ENCODE measurements around the gene HLA-F. TPM values are rescaled to one million over a fixed set of nuclear protein-coding genes. Genes with fewer than 3 reads are reported as not detected.

Gene HLA-F
- total and polyA plus RNA-seq, 2 experiments from 2014 or later, result 0.43 to 0.93 TPM

DNA sequence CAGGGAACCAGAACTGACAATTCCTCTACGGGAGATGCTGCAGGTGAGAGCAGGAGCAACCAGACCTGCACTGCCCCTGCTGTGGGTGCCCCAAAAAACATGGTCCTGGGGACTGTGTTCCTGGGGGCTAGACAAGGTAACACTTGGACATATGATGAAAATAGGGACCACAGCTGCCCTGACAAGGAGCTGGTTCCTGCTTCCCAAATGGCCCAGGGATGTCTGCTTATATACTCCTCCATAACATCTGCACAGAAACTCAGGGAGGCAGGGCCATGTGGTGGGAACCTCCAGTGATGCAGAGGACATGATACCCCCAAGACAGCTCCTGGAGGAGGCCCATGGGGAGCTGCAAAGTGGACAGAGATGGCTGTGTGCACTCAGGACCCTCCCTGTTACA is 19.8 kb downstream of the HLA-F start:
- TF ChIP-seq EZH2 (IDR thresholded peaks at IDR 0.05; ENCODE audit: insufficient read depth, poor library complexity, severe bottlenecking), result no peak
- no peak for TF ChIP-seq EZH2phosphoT487 (IDR thresholded peaks at IDR 0.05; ENCODE audit: insufficient read depth, low read depth)
- no peak overlapping the region for H3K27ac ChIP-seq
- 54 to 55% methylated on average over 1 of the region's 1 CpG for WGBS, 2 experiments (ENCODE audit: low coverage in 1 of 2, low lambda C conversion rate in 2 of 2, missing lambda C conversion rate in 2 of 2)
- H2AFZ ChIP-seq, result no peak overlapping the region
- no peaks in the 10 kb centered on the region for H3K9me2 ChIP-seq (ENCODE audit: insufficient read depth)
- in situ Hi-C loops (cut with MboI), result loop anchor here (25.0 kb wide), 1 partner anchor 269 kb away; no protein-coding TSS in a partner anchor
- H3K36me3 ChIP-seq (ENCODE audit: low read depth), result no peaks in the 10 kb centered on the region
- H3K27me3 ChIP-seq (replicated peaks; ENCODE audit: insufficient read depth), result no peaks in the 10 kb centered on the region
- no peak overlapping the region for H3K9ac ChIP-seq
- no peaks in the 10 kb centered on the region for H3K9me3 ChIP-seq (ENCODE audit: low read depth)
- H3K4me2 ChIP-seq (ENCODE audit: unreplicated experiment), result no peak overlapping the region
- DNase-seq, result no peak
- no peaks in the 10 kb centered on the region for H3K79me2 ChIP-seq (ENCODE audit: insufficient read depth)
- H3K4me1 ChIP-seq (ENCODE audit: insufficient read depth), result no peaks in the 10 kb centered on the region
- no peaks in the 10 kb centered on the region for H3F3A ChIP-seq (ENCODE audit: insufficient read depth)
- no peak overlapping the region for H3K4me3 ChIP-seq
- no peaks in the 10 kb centered on the region for H4K20me1 ChIP-seq (ENCODE audit: insufficient read depth)

DNA sequence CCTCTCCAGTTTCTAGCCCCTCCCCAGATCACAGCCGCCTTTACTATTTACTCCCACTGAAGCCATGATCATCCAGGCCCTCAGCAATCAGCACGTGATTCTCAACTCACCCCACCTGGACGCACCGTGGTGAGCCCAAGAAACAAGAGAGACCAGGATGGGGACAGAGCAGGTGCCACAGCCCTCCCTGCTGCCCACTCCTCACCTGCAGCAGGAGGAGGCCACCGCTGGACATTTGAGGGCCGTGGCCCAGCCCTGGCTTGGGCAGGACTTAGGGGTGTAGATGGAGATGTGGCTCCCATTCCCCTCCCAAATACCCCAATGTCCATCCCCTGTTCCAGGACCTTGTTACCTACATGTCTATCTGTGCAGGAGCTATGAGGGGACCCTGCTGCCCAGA is 20.3 kb downstream of the HLA-F start:
- DNase-seq, result no peak
- Histone ChIP-seq H3K79me2 (ENCODE audit: insufficient read depth) (no peaks in the 10 kb centered on the region), H3K9me3 (ENCODE audit: low read depth) (no peaks in the 10 kb centered on the region), H3K9ac (no peak overlapping the region), H3K9me2 (ENCODE audit: insufficient read depth) (no peaks in the 10 kb centered on the region), H3K36me3 (ENCODE audit: low read depth) (no peaks in the 10 kb centered on the region), H4K20me1 (ENCODE audit: insufficient read depth) (no peaks in the 10 kb centered on the region), H3K4me1 (ENCODE audit: insufficient read depth) (no peaks in the 10 kb centered on the region), H3K4me3 (no peak overlapping the region), H3F3A (ENCODE audit: insufficient read depth) (no peaks in the 10 kb centered on the region), H3K27ac (no peak overlapping the region), H3K4me2 (ENCODE audit: unreplicated experiment) (no peak overlapping the region), H3K27me3 (replicated peaks; ENCODE audit: insufficient read depth) (no peaks in the 10 kb centered on the region), H2AFZ (no peak overlapping the region)
- no peak for TF ChIP-seq EZH2phosphoT487 (IDR thresholded peaks at IDR 0.05; ENCODE audit: insufficient read depth, low read depth)
- in situ Hi-C loops (cut with MboI), result loop anchor here (25.0 kb wide), 1 partner anchor 269 kb away; no protein-coding TSS in a partner anchor
- WGBS, 2 experiments (ENCODE audit: low coverage in 1 of 2, low lambda C conversion rate in 2 of 2, missing lambda C conversion rate in 2 of 2), result 81 to 95% methylated on average over 5 to 6 of the region's 6 CpGs

DNA sequence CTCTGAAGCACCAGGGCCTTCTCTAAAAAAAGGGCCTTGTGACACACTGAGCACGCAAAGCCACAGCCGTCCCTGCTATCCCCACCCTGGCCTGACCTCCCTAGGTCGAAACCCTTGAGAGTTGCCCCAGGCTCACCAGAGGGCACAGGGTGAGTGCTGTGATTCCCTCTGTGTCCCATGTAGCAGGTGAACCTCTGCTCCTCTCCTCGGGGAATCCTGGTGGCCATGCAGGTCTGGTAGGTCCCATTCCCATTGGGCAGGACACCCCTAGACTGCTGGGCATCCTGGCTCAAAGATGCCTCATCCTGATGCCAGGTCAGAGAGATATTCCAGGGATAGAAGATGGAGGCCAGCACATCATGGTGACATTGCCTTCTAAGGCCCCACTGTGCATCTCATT is 20.9 kb downstream of the HLA-F start:
- in situ Hi-C loops (cut with MboI), result loop anchor here (25.0 kb wide), 1 partner anchor 268 kb away; no protein-coding TSS in a partner anchor

DNA sequence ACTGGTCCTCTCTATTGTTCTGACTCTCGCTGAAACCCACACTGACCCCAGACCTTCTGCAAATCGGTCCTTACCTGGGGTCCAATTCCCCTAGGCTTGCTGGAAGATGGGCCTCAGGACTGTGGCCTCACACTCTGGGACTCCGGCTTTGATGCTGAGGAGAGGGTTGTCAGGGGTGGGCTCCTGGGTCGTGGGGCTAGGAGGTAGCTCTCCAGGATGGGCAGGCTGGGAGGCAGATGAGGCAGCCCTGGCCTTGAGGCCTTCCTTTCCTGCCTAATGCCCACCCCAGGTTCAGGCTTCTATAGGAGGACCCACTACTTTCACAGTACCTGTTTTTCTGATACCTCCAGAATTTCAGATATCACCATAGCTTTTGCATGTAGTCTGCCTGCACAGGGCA is 21.4 kb downstream of the HLA-F start:
- no peak for TF ChIP-seq EZH2phosphoT487 (IDR thresholded peaks at IDR 0.05; ENCODE audit: insufficient read depth, low read depth)
- no peak for TF ChIP-seq EZH2 (IDR thresholded peaks at IDR 0.05; ENCODE audit: insufficient read depth, poor library complexity, severe bottlenecking)
- no peak overlapping the region for H3K27ac ChIP-seq
- no peak for DNase-seq
- H3K4me1 ChIP-seq (ENCODE audit: insufficient read depth), result no peaks in the 10 kb centered on the region
- H3K4me3 ChIP-seq, result no peak overlapping the region
- 74 to 78% methylated on average over 4 of the region's 4 CpGs for WGBS, 2 experiments (ENCODE audit: low coverage in 1 of 2, low lambda C conversion rate in 2 of 2, missing lambda C conversion rate in 2 of 2)
- H4K20me1 ChIP-seq (ENCODE audit: insufficient read depth), result no peaks in the 10 kb centered on the region
- H3K36me3 ChIP-seq (ENCODE audit: low read depth), result no peaks in the 10 kb centered on the region
- H3K9me2 ChIP-seq (ENCODE audit: insufficient read depth), result no peaks in the 10 kb centered on the region
- no peaks in the 10 kb centered on the region for H3K27me3 ChIP-seq (replicated peaks; ENCODE audit: insufficient read depth)
- H2AFZ ChIP-seq, result no peak overlapping the region
- in situ Hi-C loops (cut with MboI), result loop anchor here (25.0 kb wide), 1 partner anchor 268 kb away; no protein-coding TSS in a partner anchor
- H3K9ac ChIP-seq, result no peak overlapping the region
- no peaks in the 10 kb centered on the region for H3K9me3 ChIP-seq (ENCODE audit: low read depth)
- H3F3A ChIP-seq (ENCODE audit: insufficient read depth), result no peaks in the 10 kb centered on the region
- no peaks in the 10 kb centered on the region for H3K79me2 ChIP-seq (ENCODE audit: insufficient read depth)
- no peak overlapping the region for H3K4me2 ChIP-seq (ENCODE audit: unreplicated experiment)

More for the DNA sequence above, 20.9 kb downstream of the HLA-F start:
- no peaks in the 10 kb centered on the region for H4K20me1 ChIP-seq (ENCODE audit: insufficient read depth)
- no peak overlapping the region for H3K27ac ChIP-seq
- no peak overlapping the region for H3K4me3 ChIP-seq
- DNase-seq, result no peak
- H3K36me3 ChIP-seq (ENCODE audit: low read depth), result no peaks in the 10 kb centered on the region
- H3K9me3 ChIP-seq (ENCODE audit: low read depth), result no peaks in the 10 kb centered on the region
- TF ChIP-seq EZH2phosphoT487 (IDR thresholded peaks at IDR 0.05; ENCODE audit: insufficient read depth, low read depth) (no peak), EZH2 (IDR thresholded peaks at IDR 0.05; ENCODE audit: insufficient read depth, poor library complexity, severe bottlenecking) (no peak)
- H2AFZ ChIP-seq, result no peak overlapping the region
- H3F3A ChIP-seq (ENCODE audit: insufficient read depth), result no peaks in the 10 kb centered on the region
- 98% methylated on average over 4 of the region's 4 CpGs for WGBS, 2 experiments (ENCODE audit: low coverage in 1 of 2, low lambda C conversion rate in 2 of 2, missing lambda C conversion rate in 2 of 2)
- no peak overlapping the region for H3K4me2 ChIP-seq (ENCODE audit: unreplicated experiment)
- no peaks in the 10 kb centered on the region for H3K79me2 ChIP-seq (ENCODE audit: insufficient read depth)
- no peaks in the 10 kb centered on the region for H3K9me2 ChIP-seq (ENCODE audit: insufficient read depth)
- H3K4me1 ChIP-seq (ENCODE audit: insufficient read depth), result no peaks in the 10 kb centered on the region
- no peaks in the 10 kb centered on the region for H3K27me3 ChIP-seq (replicated peaks; ENCODE audit: insufficient read depth)
- no peak overlapping the region for H3K9ac ChIP-seq

DNA sequence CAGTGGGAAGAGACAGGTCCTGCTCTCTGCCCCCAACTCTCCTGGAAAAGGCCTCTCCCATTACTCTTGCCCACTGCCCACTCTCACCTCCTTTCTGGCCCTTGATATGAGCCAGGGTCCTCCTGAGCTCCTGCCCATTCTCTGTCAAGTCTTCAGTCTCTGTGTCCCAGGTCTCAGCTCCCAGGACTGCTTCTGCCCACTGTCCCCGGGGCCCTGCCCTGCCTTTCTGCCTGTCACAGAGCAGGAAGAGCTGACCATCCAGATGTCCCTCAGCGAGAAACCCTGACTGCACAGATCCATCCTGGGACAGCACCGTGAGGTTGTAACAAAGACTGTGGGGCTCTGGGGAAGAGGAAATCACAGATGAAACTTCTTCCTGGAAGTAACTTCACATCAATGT is 22.2 kb downstream of the HLA-F start:
- Histone ChIP-seq H3K36me3 (ENCODE audit: low read depth) (no peaks in the 10 kb centered on the region), H2AFZ (no peak overlapping the region), H3K9ac (no peak overlapping the region), H3K4me1 (ENCODE audit: insufficient read depth) (no peaks in the 10 kb centered on the region), H3K4me3 (no peak overlapping the region), H3K9me3 (ENCODE audit: low read depth) (no peaks in the 10 kb centered on the region), H3K27me3 (replicated peaks; ENCODE audit: insufficient read depth) (no peaks in the 10 kb centered on the region), H4K20me1 (ENCODE audit: insufficient read depth) (no peaks in the 10 kb centered on the region), H3K79me2 (ENCODE audit: insufficient read depth) (no peaks in the 10 kb centered on the region), H3K4me2 (ENCODE audit: unreplicated experiment) (no peak overlapping the region), H3K9me2 (ENCODE audit: insufficient read depth) (no peaks in the 10 kb centered on the region), H3F3A (ENCODE audit: insufficient read depth) (no peaks in the 10 kb centered on the region), H3K27ac (no peak overlapping the region)
- in situ Hi-C loops (cut with MboI), result loop anchor here (25.0 kb wide), 1 partner anchor 267 kb away; no protein-coding TSS in a partner anchor
- WGBS, 2 experiments (ENCODE audit: low coverage in 1 of 2, low lambda C conversion rate in 2 of 2, missing lambda C conversion rate in 2 of 2), result 72 to 82% methylated on average over 3 of the region's 3 CpGs
- DNase-seq, result no peak
- TF ChIP-seq EZH2phosphoT487 (IDR thresholded peaks at IDR 0.05; ENCODE audit: insufficient read depth, low read depth), result no peak
- no peak for TF ChIP-seq EZH2 (IDR thresholded peaks at IDR 0.05; ENCODE audit: insufficient read depth, poor library complexity, severe bottlenecking)

All from GM23248 (cell line).